ENCODE measurements around the gene BICC1.

The BICC1 gene

GRCh38 chr10:58840840-58841435 is 328.3 kb downstream of the BICC1 start:
- no peak for DNase-seq (ENCODE audit: low read depth in 1 of 2, low spot score in 1 of 2)
- no peak overlapping the region for H3K4me3 ChIP-seq (replicated peaks; ENCODE audit: insufficient read depth, low read length)
- TF ChIP-seq CTCF (IDR thresholded peaks at IDR 0.05; ENCODE audit: insufficient read depth, low read length) (no peak), REST (IDR thresholded peaks at IDR 0.05; ENCODE audit: insufficient replicate concordance, low read depth) (no peak), SPI1 (IDR thresholded peaks at IDR 0.05; ENCODE audit: borderline replicate concordance, low read depth) (no peak), GABPA (IDR thresholded peaks at IDR 0.05; ENCODE audit: low read depth) (no peak), POLR2AphosphoS5 (IDR thresholded peaks at IDR 0.05; ENCODE audit: low read depth) (no peak)
- H3K27me3 ChIP-seq (ENCODE audit: insufficient read depth, poor library complexity, severe bottlenecking), result no peaks in the 10 kb centered on the region
- no peak overlapping the region for H3K27ac ChIP-seq (replicated peaks)

GRCh38 chr10:58842860-58843376 is 330.2 kb downstream of the BICC1 start:
- no peak overlapping the region for H3K4me3 ChIP-seq (replicated peaks; ENCODE audit: insufficient read depth, low read length)
- TF ChIP-seq POLR2AphosphoS5 (IDR thresholded peaks at IDR 0.05; ENCODE audit: low read depth) (no peak), GABPA (IDR thresholded peaks at IDR 0.05; ENCODE audit: low read depth) (no peak), CTCF (IDR thresholded peaks at IDR 0.05; ENCODE audit: insufficient read depth, low read length) (no peak), REST (IDR thresholded peaks at IDR 0.05; ENCODE audit: insufficient replicate concordance, low read depth) (no peak), SPI1 (IDR thresholded peaks at IDR 0.05; ENCODE audit: borderline replicate concordance, low read depth) (no peak)
- no peak for DNase-seq (ENCODE audit: low read depth in 1 of 2, low spot score in 1 of 2)
- H3K27ac ChIP-seq (replicated peaks), result no peak overlapping the region
- H3K27me3 ChIP-seq (ENCODE audit: insufficient read depth, poor library complexity, severe bottlenecking), result no peaks in the 10 kb centered on the region

GRCh38 chr10:58843760-58844159 is 331.1 kb downstream of the BICC1 start:
- no peak for TF ChIP-seq GABPA (IDR thresholded peaks at IDR 0.05; ENCODE audit: low read depth)
- no peak for TF ChIP-seq CTCF (IDR thresholded peaks at IDR 0.05; ENCODE audit: insufficient read depth, low read length)
- no peak for TF ChIP-seq REST (IDR thresholded peaks at IDR 0.05; ENCODE audit: insufficient replicate concordance, low read depth)
- TF ChIP-seq SPI1 (IDR thresholded peaks at IDR 0.05; ENCODE audit: borderline replicate concordance, low read depth), result no peak
- TF ChIP-seq POLR2AphosphoS5 (IDR thresholded peaks at IDR 0.05; ENCODE audit: low read depth), result no peak
- no peaks in the 10 kb centered on the region for H3K27me3 ChIP-seq (ENCODE audit: insufficient read depth, poor library complexity, severe bottlenecking)
- no peak for DNase-seq (ENCODE audit: low read depth in 1 of 2, low spot score in 1 of 2)
- no peak overlapping the region for H3K27ac ChIP-seq (replicated peaks)
- H3K4me3 ChIP-seq (replicated peaks; ENCODE audit: insufficient read depth, low read length), result no peak overlapping the region

Measured in HL-60 (cell line).